GM12892 (cell line): ENCODE measurements around the gene P2RX5.

ENCODE experiments used
- POLR2A ChIP-seq: IDR thresholded peaks from 2 replicates; pipeline ENCODE4 v1.6.1; 2011; ENCODE audit warnings: low read depth, low read length, control low read depth
- POLR2AphosphoS5 ChIP-seq: IDR thresholded peaks from 2 replicates; pipeline ENCODE4 v1.6.1; 2011; ENCODE audit warnings: low read depth, low read length, control low read depth

- TF ChIP-seq POLR2AphosphoS5, result no peak
- TF ChIP-seq POLR2A, result no peak
Measured at GRCh38 chr17:3666516-3666915, 29.4 kb downstream of the P2RX5 start.
